Measurements from ENCODE around the gene USF2.
A peak's percentile ranks its signal among the peaks of the same experiment; 100 is the strongest.
"Not testable (repeated sequence)": the region's sequence is repeated elsewhere in the genome, so short reads cannot be mapped to it uniquely, and the experiment has no call there.

The USF2 gene

GRCh38 chr19:35268536-35269437 is at the start of gene USF2:
Gene USF2, plus strand, starts transcription at chr19:35268962. Its CDS starts 140 bp downstream, at chr19:35269102.
- peak; percentile 56 to 68 for DNase-seq

- DNase-seq = no peak
These were observed 49.8 kb upstream of the USF2 start for GRCh38 chr19:35219008-35219407.

GRCh38 chr19:35220315-35220921 is 48.3 kb upstream of the USF2 start:
- DNase-seq = no peak

GRCh38 chr19:35220973-35221590 is 47.7 kb upstream of the USF2 start:
- DNase-seq = not testable (repeated sequence)

- DNase-seq = no peak
These were observed 46.3 kb upstream of the USF2 start for GRCh38 chr19:35222373-35223015.

- no peak for DNase-seq
These were observed 45.5 kb upstream of the USF2 start for GRCh38 chr19:35223084-35223790.

- no peak for DNase-seq
These were observed 44.8 kb upstream of the USF2 start for GRCh38 chr19:35223862-35224505.

- no peak for DNase-seq
These were observed 43.8 kb upstream of the USF2 start for GRCh38 chr19:35224681-35225571.

GRCh38 chr19:35225951-35226350 is 42.8 kb upstream of the USF2 start:
- DNase-seq = no peak

- no peak for DNase-seq
These were observed 42.0 kb upstream of the USF2 start for GRCh38 chr19:35226748-35227147.

- peak; percentile 13 to 14 for DNase-seq
These were observed 40.4 kb upstream of the USF2 start, which contains the start of gene FAM187B for GRCh38 chr19:35228177-35228930. Gene FAM187B, minus strand, starts transcription at chr19:35228739. Its CDS starts 59 bp downstream, at chr19:35228680.

- DNase-seq = no peak
These were observed 39.2 kb upstream of the USF2 start for GRCh38 chr19:35229601-35230000.

GRCh38 chr19:35231956-35232645 is 36.7 kb upstream of the USF2 start:
- DNase-seq = no peak

- DNase-seq = no peak
These were observed 35.9 kb upstream of the USF2 start for GRCh38 chr19:35232912-35233311.

GRCh38 chr19:35236638-35237400 is 31.9 kb upstream of the USF2 start:
- no peak for DNase-seq

- not testable (repeated sequence) for DNase-seq
These were observed 29.2 kb upstream of the USF2 start for GRCh38 chr19:35239597-35239996.

- DNase-seq = no peak
These were observed 28.4 kb upstream of the USF2 start for GRCh38 chr19:35240327-35240726.

GRCh38 chr19:35241417-35241816 is 27.3 kb upstream of the USF2 start:
- no peak for DNase-seq

Data from hippocampal formation (tissue), 2 donors.